DMS114 treated with DMSO at 0.1 percent for 48 hours (cell line): ENCODE data around the gene MN1.
"Not testable (repeated sequence)": the region's sequence is repeated elsewhere in the genome, so short reads cannot be mapped to it uniquely, and the experiment has no call there.

Source experiments
- DNase-seq: peaks from one replicate; lab custom pipeline; 2025; ENCODE audit not compliant: unreplicated experiment; lab: John Stamatoyannopoulos, UW

Gene MN1

DNA sequence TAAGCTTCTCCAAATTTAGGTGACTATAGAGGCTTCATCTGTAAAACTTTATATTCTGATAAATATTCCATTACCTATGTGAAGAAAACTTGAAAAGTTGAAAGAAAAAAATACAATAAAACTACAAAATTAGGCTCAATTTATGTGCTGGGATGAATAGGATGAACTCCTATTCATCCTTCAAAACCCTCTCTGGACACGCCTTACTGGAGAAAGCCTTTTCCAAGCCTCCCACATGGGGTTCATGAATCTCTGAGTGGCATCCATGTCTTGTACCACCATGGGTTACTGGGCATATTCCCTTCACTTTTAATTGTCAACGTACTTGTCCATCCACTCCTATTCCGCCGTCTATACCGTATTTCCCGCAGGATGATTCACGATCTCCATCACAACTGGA lies 55.7 kb downstream of the MN1 start:
- no peak for DNase-seq

DNA sequence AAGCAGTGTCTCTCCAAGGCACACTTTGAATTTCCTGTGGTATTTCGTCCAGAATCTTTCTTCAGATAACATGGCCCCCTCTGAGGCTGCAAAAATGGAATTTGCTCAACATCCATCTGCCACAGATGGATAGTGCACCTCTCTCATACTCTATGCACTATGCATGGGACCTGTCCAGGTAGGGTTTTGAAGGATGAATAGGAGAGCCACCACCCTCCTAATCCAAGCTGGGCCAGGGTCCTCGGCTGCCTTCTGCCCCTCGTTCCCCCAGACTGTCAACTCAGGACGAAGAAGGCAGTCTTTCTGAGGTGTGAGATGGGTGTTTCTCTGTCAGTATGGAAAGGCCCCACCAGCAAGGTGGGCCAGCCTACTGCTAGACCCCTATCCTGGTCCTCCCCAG lies 56.4 kb downstream of the MN1 start:
- DNase-seq, result no peak

DNA sequence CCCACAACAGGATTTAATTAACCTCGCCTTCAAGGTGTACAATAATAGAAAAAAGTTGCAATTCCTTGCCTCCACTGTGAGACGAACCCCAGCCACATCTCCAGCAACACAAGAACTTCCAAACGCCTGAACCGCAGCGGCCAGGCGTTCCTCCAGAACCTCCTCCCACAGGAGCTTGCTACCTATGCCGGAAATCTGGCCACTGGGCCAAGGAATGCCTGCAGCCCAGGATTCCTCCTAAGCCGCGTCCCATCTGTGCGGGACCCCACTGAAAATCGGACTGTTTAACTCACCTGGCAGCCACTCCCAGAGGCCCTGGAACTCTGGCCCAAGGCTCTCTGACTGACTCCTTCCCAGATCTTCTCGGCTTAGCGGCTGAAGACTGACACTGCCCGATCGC lies 57.5 kb downstream of the MN1 start:
- DNase-seq, result not testable (repeated sequence)

DNA sequence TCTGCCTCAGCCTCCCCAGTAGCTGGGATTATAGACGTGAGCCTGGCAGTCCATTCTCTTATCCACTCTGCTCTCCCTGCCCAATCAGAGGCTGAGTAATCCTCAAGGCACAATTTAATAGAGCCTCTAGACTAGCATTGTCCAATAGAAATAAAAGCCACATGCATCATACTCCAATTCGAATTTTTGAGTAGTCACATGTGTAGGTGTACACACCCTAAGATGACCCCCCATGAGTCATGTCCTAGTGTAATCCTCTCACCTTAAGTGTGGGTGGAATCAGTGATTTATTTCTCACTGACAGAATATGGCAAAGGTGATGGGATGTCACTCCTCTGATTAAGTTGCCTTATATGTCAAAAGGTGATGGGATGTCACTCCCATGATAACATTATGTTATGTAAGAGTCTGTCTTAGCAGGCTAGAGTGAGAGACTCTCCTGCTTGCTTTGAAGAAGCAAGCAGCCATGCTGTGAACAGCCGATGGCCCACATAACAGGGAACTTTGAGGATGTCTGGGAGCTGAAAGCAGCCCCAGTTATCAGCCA lies 61.3 kb downstream of the MN1 start:
- no peak for DNase-seq

DNA sequence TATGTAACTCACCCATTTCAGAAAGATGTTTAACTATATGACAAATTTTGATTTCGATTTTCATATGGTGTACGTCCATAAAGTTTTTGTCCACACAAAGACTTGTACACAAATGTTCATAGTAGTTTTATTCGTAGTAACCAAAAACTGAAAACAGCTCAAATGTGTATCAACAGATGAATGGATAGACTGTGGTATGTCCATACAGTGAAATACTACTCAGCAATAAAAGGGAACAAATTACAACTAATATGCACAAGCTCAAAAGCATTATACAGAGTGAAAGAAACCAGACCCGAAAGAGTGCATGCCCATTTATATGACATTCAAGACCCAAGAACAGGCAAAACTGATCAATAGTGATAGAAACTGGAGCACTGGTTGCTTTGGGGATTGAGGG lies 64.0 kb downstream of the MN1 start:
- DNase-seq, result no peak

DNA sequence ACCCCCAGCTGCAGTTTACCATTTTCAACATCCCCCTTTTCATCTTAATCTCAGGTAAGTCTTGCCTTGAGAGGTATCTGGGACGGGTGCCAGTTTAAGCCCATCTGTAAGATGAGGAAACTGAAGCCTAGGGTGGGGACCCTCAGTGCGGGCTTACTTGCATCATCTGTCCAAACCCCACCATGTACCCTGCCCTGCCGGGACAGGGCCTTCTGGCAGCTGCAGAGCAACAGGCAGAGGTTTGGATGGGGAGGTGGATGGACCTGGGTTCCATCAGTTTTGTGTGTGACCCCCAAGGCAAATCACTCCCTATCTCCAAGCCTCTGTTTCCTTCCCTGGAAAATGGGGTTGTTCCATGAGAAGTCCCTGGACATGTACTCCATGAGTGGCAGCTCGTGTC lies 67.5 kb downstream of the MN1 start:
- no peak for DNase-seq

DNA sequence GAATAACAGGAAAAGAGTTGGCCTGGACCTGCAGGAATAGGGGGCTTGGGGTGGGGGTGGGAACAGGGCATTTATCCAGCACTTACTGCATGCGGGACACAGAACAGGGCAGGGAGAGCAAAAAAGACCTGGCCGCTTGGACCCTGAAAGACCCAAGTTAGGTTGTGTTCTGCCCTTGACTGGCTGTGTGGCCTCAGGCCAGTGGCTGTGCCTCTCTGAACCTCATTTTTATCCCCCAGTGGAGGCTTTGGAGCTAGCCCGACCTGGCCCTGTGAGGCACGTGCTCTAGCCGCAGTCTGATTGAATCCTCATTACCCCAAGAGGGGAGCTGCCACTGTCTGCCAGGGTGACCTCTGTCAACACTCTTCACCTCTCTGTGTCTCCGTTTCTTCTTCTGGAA lies 68.7 kb downstream of the MN1 start:
- no peak for DNase-seq

DNA sequence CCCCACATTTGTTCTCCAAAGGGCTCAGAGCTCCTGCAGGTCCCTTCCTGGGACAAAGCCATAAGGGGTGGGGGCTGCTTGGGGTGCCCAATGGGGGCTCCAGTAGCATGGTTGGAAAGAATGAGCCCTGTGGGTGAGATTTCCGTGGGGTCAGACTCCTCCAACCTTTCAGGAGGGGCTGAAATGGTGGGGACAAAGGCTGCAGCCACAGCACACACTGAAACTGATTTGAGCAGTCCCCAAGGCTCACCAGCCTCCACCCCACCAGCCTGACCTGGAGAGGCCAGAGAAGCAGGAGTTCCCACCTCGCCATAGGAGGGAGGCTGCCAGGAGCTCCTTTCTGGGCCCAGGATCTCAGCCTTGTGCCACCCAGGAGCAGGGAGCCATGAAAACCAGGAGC lies 69.2 kb downstream of the MN1 start:
- DNase-seq, result no peak

DNA sequence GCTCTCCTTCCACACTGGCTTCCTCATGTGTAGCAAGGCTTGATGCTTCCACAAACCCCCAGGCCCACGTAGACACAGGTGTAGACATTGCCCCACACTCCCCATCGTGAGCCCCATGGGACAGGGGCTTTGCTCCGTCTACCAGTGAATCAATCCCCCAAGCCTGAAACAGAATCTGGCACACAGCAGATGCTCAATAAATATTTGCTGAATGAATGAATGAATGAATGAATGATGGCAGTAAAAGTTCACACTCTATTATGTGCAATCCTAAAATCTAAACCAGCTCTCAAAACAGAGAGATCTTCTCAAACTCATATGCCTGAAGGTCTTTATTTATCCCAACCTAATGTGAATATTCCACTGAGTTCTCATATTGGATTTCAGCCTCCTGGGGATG lies 69.9 kb downstream of the MN1 start:
- DNase-seq, result no peak

DNA sequence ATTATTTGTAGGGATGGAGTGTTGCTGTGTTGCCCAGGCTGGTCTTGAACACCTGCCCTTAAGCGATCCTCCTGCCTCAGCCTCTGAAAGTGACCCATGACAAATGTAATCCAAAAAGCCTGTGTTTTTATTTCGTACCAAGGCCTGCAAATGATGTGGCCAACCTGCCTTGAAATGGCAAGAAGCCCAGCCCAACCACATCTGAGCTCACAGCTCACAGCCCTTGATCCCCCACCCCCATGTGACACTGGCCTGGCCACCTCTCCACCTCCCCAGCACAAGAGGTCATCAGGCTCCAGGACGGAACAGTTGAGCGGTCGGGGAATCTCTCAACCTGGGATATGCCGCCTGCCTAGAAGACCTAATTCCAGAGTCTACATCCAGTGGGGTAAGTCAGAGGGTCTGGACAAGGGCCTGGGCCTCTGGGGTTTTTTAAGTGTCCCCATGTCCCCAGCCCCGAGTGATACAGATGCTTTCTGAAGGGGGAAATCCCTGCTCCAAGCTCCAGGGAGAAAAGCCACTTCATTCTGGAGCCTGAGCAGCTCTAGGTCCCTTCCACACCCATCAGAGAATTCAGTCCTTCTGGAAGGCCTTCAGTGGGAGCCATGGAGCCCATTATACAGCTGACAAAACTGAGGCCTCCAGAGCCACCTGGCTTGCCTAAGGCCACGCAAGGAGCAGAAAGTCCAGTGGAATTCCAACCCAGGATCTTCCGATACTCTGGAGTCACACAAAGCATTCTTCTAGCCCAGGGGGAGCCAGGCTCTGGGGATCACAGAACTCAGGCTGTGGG lies 70.7 kb downstream of the MN1 start:
- DNase-seq, result no peak

DNA sequence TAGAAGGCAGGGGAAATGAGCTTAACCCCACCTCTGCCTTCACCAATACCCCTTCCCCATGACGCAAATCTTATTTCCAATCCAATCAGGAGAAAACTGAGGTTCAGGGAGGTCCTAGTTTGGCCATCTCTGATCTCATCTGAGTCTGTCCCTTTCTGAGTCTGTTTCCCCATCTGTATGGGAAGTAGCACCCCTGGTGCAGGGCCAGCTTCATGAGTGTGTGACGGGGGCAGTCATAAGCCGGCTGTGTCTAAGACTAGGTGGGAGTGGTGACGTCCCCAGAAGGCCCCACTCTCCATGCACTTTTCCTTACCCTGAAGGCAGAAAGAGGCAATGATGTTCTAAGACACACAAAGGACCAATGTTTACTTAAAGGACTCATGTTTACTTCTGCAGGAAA lies 72.3 kb downstream of the MN1 start:
- no peak for DNase-seq

DNA sequence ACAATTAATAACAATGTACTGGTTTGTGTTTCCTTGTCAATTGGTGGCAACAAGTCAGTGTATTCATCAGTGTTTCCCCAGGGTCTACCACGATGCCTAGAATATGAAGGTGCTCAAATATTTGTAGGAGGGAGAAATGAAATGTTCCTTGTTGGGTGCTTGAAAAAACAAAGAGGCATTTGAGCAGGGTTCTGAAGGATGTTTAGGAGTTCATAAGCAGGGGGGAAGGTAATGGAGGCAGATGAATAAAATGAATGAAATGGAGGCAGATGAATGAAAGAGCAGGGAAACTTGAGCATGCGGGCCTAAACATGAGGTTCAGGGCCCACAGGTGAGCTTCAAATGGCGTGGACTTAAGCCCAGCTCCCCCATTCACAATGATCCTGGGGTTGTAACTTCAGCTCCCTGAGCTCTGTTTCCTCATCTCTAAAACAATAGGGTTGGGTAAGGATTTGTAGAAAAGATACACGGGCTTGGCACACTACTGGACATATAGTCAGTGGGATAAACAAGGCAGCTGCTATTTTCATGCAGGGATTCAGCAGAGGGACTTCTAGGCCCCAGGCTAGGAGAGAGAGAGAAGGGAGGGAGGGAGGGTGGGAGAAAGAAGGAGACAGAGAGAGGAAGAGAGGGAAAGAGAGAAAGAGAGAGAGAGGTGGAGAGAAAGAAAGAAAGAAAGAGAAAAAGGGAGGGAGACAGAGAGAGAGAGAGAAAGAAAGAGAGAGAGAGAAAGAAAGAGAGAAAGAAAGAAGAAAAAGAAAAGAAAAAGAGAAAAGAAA lies 73.7 kb downstream of the MN1 start:
- DNase-seq, result no peak

DNA sequence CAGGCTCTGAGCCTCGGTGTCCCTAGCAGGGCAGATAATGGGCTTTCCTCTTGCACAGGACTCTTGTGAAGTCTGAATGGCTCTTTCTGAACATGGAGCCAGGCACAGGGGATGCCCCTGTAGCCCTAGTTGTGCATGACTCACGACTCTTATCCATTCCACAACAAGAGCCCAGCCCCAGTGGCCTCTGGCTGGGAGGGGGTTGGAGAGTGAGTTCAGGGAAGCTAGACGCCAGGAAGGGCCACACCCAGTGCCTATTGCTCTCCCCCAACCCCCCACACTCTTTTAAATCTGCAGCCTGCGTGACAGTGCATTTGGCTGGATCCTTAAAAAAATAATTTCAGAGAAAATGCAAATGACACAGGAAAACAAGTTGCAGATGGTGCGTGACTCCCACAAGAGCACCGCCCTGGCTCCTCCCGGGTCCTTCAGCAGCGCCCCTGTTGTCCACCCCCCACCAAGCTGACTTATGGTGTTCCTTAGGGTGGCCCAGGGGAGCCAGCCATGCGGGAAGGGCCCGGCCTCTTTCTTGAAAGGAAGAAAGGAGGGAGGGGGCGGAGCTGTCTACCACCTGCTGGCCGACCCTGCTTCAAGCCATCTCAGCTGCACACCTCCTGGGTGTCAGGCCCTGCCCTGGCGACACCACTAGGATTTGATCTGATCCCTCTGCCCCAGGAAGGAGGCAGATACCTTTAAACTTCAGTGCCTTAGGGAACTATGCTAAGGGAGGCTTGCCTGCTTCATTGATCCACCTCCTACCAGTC lies 74.7 kb downstream of the MN1 start:
- no peak for DNase-seq

DNA sequence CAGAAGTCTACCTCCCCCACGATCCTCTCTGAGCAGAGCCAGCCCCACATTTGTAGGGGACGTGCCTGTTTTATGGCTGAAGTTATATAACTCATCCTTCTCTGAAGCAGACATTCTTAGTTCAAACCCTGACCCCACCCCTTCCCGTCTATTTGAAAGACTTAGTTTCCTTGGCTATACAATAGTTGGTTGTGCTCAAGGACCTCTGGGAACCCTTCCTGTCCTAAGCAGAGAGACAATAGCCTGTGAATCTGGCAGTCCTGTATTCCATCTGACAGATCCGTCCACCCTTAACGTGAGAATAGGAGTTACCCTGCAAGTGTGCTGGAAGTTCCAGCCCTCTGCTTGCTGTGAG lies 75.2 kb downstream of the MN1 start:
- no peak for DNase-seq

DNA sequence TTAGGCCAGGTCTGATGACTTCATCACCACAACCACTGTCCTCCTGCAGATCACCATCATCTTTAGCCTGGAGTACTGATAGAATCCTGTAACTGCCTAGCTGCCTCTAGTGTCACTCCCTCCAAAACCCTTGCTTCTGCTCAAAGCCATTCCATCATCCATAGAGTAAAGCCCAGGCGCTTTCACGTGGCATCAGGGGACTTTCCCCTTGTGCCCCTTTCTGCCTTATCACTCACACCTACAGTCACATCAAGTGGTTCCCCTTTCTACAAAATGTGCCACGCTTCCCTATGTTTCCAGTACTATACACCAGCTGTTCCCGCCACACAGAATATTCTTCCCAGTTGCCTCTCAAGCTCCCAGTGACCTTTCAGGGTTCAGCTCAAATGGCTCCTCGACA lies 75.9 kb downstream of the MN1 start:
- DNase-seq, result no peak

DNA sequence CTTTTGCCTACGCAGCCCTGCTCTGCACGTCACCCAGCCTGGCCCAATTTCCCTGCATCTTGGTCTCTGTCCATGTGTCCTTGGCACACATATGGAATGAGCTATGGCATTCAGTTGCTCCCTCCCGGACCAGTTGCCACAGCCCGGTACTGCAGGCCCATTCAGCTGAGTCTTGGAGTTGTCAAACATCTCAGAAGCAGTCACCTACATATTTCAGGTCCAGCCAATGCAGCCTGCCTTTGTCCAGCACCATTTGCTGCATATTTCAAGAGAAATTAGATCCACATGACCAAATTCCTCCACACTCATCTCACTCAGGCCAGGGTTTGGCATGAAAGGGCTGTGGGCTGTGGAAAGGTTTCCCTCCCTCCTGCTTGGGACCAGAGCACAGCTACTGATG lies 76.8 kb downstream of the MN1 start:
- DNase-seq, result no peak

DNA sequence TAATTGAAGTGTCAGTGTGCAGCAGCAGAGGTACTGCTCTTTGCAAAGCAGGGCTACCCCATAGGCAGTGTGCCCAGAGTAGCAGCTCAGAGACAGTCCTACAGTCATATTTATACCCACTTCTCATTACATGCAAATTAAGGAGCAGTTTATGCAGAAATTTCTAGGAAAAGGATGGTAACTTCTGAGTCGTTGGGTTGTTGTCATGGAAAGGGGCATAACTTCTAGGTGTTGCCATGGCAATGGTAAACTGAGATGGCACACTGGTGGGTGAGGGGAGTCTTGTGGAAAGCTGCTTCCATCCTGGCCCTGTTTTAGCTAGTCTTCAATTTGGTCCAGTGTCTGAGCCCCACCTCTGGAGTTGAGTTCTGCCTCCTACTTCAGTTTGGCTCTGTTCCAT lies 77.4 kb downstream of the MN1 start:
- no peak for DNase-seq

DNA sequence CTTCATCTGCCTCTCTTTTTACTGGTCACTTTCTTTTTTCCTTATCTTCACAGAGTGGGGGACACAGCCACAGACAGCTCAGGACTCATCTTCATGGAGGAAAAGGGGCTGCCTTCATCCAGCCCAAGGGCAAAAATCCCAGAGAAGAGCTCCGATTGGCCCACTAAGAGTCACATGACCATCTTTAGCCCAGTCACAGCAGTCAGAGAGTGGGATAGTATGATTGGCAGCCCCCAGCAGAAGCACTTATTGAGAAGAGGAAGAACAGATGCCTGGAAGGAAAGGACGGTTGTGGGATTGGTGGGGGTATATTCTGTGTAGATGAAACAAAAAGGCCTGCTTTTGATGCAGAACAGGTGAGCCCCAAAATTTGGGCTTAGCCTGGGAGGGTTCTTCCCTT lies 77.8 kb downstream of the MN1 start:
- no peak for DNase-seq

DNA sequence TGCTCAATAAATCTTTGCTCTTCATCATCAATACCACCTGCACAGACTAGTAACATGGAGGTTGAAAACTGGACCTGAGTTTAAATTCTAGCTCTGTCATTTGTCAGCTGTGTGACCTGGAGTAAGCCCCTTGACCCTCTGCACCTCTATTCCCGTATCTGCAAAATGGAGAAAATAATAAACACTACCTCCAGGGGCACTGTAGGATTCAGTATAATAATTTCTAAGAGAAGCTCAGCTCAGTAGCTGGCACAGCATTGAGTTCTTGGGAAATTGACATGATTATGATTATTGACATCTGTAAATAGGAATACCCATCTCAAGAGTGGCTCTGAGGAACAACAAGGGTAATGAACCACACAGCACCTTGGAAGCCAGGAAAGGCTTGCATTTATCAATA lies 78.4 kb downstream of the MN1 start:
- no peak for DNase-seq

DNA sequence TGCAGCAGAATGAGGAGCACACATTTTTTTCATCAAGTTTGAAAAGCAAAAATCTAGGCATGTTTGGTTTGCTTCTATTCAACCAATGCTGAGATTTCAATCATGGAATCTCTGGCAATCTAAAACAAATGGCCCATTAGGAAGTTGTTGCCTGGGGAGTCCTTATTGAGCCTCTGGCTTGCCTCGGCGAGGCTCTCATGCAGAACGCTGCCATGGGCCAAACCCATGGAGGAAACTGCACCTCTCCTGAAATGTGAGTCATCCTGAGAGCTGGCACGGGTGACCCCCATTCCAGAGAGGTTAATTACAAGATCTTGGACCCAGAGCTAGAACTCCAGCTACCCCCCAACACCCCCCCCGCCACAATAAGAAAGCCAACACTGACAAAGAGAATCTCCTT lies 80.7 kb downstream of the MN1 start:
- DNase-seq, result no peak

DNA sequence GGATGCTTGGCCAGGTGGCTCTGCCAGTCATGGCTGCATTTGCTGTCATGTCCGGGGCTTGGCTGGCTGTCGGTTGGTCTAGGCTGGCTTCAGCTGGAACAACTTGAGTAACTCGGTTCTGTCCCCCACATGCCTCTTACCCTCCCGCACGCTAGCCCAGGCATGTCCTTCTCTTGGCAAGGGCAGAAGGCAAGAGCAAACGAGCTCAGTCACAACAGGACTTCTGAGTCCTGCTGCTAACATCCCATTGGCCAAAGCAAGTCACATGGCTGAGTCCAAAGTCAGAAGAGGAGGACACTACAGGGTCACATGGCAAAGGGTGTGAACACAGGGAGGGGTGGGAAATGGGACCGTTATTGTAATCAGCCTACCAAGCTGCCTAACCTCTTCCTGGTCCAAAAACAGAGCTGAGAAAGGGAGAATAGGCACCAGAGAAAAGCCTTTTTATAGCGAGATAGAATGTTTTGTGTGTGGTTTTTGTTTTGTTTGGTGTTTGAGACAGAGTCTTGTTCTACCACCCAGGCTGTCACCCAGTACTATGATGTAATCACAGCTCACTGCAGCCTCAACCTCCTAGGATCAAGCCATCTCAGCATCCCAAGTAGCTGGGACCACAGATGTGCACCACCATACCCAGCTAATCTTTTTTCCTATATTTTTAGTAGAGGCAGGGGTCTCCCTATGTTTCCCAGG lies 81.9 kb downstream of the MN1 start:
- DNase-seq, result no peak
